GM18511 (cell line): ENCODE measurements around the gene SNX8.
A peak's percentile ranks its signal among the peaks of the same experiment; 100 is the strongest.
"Not testable (repeated sequence)": the region's sequence is repeated elsewhere in the genome, so short reads cannot be mapped to it uniquely, and the experiment has no call there.

Experiments
- ATAC-seq: cut with Tn5 transposase; IDR thresholded peaks from one replicate; pipeline ENCODE4 v1.9.1; 2021; ENCODE audit warnings: mild to moderate bottlenecking, moderate library complexity; ENCODE audit not compliant: unreplicated experiment

SNX8 gene

DNA sequence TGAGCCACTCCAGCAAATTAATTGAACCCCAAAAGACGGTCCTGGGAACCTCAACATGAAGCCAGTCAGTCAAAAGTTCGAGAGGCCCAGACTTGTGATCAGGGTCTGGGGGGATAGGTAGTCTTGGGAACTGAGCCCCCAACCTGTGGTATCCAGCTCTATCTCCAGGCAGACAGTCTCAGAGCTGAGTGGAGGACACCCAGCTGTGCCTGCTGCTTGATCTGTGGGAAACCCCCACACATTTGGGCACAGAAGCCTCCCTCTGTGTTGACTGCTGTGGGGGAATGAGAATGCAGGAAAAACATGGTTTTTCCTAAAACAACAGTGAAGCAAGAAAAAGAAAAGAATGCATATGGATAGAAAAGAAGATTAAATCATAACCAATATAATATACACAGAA is 16.3 kb upstream of the SNX8 start:
- ATAC-seq = no peak

DNA sequence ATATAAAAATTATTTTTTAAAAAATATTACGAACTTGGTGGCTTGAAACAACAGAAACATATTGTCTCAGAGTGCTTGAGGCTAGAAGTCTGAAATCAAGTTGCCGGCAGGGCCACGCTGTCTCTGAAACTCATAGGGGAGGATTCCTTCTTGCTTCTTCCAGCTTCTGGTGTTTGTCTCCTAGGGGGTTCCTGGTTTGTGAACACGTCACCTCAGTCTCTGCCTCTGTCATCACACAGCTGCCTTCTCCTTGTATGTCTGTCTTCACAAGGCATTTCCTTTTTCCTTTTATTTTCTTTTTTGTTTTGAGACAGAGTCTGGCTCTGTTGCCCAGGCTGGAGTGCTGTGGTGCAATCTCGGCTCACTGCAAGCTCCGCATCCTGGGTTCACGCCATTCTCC is 12.7 kb upstream of the SNX8 start:
- ATAC-seq = no peak

DNA sequence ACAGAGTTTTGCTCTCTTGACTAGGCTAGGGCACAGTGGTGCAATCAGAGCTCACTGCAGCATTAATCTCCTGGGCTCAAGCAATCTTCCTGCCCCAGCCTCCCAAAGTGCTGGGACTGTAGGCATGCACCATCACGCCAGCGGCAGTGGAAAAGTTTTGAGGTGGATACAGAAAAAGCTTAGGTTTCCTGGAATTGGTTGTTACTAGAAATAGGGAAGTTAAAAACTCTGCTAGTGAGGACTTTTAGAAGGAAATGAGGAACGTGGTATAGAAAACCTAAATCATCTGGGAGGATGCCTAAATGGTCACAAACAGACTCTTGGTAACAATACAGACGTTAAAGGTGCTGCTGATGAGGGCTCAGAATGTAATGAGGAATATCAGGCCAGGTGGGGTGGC is 10.9 kb upstream of the SNX8 start:
- no peak for ATAC-seq

DNA sequence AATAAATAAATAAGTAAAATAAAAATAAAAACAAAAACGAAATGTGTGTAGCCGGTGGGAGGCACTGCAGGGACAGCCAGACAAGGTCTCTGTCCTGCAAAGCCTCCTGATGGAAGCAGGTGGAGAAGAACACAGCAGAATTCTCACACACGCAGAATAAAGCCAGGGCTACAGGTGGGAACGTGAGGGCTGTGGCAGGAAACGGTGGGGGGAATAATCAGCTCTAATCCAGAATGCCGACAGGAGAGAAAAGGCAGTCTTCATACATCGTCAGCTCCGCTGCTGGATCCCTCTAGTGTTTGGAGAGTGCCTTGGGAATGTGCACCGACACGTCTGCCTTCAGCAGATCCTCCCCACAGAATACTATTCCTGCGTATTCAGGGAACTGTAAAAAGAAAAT is 6.8 kb upstream of the SNX8 start:
- ATAC-seq = no peak

DNA sequence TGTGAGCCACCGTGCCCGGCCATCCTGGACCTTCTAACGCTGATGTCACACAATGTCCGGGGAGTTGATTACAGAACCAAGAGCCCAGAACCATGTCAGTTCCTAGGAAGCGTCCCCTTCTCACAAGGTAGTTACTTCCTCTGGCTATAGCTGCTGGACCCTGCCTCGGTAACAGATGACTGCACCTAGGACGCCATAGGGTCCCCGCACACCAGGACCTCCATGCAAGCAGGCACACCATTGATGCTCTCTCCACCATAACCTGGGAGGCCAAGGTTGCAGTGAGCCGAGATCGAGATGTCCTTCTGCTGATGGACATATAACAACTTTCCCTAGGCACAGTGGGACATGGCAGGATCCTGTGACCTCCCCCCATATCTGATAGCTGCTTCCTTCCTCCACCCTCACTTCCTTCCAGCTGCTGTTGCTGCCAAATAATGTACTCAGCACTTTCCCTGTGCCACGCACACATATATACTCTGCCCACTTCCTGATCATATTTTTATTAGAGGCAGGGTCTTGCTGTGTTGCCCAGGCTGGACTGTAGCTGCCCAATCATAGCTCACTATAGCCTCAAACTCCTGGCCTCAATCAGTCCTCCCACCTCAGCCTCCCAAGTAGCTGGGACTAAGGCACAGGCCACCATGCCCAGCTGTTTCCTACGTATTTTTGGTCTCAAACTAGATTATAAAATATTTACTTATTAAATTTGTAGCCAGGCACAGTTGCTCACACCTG is 3.5 kb upstream of the SNX8 start:
- ATAC-seq = no peak

DNA sequence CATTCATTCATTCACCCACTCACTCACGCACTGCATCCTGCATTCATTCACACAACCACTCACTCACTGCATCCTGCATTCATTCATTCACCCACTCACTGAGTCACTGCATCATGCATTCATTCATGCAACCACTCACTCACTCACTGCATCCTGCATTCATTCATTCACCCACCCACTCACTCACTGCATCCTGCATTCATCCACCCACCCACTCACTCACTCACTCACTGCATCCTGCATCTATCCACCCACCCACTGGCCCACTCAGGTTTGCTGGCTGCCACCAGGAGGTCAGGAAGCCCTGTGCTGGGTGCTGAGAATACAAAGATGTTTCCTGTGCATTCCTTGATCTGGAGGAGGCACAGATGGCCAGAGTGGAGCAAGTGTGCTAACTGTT is 2.3 kb upstream of the SNX8 start:
- no peak for ATAC-seq

DNA sequence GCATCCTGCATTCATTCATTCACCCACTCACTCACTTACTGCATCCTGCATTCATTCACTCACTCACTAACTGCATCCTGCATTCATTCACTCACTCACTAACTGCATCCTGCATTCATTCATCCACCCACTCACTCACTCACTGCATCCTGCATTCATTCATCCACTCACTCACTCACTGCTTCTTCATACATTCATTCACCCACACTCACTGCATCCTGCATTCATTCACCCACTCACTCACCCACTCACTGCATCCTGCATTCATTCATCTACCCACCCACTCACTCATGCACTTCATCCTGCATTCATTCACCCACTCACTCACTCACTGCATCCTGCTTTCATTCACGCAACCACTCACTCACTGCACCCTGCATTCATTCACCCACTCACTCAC is 1.5 kb upstream of the SNX8 start:
- ATAC-seq = no peak

DNA sequence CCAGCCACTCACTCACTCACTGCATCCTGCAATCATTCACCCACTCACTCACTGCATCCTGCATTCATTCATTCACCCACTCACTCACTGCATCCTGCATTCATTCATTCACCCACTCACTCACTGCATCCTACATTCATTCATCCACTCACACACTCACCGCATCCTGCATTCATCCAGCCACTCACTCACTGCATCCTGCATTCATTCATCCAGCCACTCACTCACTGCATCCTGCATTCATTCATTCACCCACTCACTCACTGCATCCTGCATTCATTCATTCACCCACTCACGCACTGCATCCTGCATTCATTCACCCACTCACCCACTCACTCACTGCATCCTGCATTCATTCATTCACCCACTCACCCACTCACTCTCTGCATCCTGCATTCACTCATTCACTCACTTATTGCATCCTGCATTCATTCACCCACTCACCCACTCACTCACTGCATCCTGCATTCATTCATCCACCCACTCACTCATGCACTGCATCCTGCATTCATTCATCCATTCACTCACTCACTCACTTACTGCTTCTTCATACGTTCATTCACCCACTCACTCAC is 802 bp upstream of the SNX8 start:
- ATAC-seq = not testable (repeated sequence)

DNA sequence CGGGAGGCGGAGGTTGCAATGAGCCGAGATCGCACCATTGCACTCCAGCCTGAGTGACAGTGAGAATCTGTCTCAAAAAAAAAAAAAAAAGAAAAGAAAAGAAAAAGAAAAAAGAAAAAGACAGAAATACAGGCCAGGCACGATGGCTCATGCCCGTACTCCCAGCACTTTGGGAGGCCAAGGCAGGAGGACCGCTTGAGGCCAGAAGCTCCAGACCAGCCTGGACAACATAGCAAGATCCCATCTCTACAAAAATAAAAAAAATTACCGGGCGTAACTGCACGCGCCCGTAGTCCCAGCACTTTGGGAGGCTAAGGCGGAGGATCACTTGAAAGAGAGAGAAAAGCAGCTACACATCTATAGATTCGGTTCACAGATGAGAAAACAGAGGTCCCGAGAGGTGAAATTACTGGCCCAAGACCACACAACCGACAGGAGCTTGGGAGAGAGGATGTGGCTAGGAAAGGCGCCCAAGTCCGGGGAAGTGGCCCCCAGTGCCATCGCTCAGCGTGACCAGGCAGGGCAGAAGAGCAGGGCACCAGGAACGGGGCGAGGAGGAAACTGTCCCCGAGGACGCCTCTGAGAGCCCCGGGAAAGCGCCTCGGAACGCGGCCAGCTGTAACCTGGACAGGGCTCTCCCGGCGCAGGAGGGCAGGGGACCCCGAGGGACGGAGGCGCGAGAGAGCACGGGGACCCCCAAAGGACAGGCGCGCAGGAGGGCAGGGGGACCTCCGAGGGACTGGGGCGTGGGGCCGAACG is 612 bp downstream of the SNX8 start:
- peak; percentile 13 for ATAC-seq

DNA sequence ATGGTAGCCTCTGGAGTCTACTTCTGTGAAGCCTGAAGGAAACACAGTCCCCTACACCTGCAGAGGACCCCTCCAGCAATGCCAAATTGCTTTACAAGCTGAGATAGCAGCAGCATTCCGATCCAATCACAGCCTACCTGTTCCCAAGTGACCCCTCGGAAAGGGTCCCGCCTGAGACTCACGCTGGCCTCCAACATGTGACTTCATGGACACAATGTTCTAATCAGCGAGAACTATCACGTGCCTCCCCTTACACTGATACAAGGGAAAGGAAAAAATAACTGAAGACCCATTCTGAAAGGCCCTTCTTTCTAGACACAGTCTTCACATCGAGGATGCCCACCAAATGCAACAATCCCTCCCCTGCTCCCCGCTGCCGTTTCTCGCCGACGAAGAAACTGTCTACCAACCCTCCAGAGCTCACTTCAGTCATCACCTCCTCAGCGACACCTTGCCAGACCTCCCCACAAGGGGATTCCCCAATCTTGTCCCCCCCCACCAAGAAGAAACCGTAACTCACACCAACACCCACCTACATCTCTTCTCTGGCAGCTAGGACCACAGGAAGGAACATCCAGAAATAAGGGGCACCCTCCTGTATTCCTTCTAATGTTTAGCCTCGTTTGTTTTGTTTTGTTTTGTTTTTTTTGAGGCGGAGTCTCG is 1.8 kb downstream of the SNX8 start:
- peak; percentile 32 for ATAC-seq

DNA sequence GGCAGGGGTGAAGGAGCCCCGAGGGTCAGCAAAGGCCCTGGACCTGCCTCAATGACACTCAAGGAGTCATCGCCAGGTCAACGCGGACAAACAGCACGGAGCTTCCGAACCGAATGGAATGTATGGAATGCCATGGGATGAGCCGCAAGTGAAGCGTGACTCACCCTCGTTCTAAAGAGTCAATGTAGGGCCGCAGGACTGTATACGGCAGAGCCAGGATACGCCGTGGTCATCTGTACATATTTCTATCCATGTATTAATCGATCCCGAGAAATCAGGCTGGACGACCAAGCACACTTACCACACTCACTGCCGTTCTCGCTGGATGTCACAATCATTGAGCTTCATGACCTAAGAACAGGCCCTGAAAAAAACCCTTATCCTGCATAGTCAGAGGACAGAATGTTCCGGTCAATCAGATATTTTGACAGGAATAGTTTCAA is 4.3 kb downstream of the SNX8 start:
- no peak for ATAC-seq

DNA sequence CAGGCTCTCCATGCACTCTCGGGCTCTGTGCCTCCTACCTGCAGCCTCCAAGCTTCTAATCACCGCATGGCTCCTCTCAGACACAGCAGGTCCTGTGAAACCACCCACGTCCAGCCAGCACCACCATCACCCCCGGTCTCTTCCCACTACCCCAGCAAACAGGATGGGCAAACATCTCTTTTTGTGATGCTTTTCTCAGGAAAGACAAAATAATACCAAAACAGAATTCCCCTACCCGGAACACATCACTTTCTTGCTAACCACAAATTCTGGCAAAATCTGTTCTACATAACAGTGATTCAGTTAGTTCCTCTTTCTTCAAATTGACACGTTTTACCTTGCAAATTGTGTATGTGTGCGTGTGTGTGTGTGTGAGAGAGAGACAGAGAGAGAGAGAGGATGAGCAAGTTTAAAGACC is 6.5 kb downstream of the SNX8 start:
- peak; percentile 51 for ATAC-seq

DNA sequence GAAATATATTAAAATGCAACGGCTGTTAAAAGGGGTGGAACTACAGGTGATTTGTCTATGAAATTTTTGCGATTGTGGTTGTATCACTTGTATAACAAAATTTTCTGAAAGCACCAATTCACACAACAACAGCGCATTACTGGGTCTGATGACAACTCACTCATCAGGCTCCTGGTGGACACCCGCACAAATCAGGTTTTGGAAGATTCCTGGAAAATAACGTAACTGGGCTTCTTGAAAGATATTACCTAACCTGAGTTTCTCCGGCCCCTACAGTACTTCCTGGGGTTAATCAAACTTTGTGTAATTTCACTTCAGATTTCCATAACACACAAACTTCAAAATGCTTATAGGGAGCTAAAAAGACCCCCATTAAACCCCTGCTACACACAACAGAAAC is 7.6 kb downstream of the SNX8 start:
- ATAC-seq = no peak

DNA sequence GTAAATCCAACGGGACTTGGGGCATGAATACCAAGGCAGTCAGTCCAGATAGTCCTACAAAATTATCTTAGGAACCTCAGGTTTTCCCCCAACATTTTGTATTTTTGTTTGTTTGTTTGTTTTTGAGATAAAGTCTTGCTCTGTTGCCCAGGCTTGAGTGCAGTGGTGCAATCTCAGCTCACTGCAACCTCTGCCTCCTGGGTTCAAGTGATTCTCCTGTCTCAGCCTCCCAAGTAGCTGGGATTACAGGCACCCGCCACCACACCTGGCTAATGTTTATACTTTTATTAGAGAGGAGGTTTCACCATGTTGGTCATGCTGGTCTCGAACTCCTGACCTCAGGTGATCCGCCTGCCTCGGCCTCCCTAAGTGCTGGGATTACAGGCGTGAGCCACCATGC is 9.0 kb downstream of the SNX8 start:
- not testable (repeated sequence) for ATAC-seq

DNA sequence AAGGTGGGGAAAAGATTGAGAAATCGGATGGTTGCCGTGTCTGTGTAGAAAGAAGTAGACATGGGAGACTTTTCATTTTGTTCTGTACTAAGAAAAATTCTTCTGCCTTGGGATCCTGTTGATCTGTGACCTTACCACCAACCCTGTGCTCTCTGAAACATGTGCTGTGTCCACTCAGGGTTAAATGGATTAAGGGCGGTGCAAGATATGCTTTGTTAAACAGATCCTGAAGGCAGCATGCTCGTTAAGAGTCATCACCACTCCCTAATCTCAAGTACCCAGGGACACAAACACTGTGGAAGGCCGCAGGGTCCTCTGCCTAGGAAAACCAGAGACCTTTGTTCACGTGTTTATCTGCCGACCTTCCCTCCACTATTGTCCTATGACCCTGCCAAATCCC is 10.7 kb downstream of the SNX8 start:
- not testable (repeated sequence) for ATAC-seq

DNA sequence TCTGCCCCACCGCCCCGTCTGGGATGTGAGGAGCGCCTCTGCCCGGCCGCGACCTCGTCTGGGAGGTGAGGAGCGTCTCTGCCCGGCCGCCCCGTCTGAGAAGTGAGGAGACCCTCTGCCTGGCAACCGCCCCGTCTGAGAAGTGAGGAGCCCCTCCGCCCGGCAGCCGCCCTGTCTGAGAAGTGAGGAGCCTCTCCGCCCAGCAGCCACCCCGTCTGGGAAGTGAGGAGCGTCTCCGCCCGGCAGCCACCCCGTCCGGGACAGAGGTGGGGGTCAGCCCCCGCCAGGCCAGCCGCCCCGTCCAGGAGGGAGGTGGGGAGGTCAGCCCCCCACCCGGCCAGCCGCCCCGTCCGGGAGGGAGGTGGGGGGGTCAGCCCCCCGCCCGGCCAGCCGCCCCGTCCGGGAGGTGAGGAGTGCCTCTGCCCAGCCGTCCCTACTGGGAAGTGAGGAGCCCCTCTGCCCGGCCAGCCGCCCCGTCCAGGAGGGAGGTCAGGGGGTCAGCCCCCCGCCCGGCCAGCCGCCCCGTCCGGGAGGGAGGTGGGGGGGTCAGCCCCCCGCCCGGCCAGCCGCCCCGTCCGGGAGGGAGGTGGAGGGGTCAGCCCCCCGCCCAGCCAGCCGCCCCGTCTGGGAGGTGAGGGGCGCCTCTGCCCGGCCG is 11.4 kb downstream of the SNX8 start:
- not testable (repeated sequence) for ATAC-seq

DNA sequence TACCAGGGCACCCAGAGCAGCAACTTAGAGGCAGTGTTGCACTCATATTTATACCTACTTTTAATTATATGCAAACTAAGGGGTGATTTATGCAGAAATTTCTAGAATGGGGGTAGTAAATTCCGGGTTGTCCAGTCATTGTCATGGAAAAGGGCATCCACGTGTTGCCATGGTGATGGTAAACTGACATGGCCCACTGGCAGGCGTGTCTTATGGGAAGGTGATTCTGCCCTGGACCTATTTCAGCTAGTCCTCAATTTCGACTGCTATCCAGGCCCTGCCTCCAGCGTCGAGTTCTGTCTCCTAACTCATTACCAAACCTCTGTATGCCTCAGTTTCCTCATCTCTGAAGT is 12.8 kb downstream of the SNX8 start:
- no peak for ATAC-seq

DNA sequence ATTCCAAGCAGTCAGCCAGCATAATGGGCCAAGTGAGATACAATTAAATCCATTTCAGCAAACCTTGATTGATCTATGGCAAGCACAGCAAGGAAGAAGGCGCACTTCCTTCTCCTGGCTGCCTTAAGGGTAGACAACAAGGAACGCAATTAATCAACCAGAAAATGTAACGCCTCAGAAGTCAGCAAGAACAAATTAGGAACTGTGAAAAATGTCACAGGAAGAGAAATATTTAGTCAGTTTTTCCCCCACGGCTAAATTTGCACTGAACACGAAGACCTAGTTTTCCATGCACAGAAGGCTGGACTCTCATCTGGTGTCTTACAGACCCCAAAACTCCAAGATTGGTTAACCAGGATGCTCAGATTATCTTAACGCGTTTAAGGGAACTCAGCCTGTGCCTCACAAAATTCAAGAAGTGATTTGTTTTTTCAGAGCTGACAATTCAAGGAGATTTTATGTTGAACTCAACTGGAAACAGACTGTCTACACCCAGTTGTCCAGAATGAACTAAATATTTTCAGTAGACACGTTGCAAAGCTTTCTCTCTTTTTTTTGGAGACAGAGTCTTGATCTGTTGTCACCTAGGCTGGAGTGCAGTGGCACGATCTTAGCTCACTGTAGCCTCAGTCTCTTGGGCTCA is 14.2 kb downstream of the SNX8 start:
- ATAC-seq = peak; percentile 39

DNA sequence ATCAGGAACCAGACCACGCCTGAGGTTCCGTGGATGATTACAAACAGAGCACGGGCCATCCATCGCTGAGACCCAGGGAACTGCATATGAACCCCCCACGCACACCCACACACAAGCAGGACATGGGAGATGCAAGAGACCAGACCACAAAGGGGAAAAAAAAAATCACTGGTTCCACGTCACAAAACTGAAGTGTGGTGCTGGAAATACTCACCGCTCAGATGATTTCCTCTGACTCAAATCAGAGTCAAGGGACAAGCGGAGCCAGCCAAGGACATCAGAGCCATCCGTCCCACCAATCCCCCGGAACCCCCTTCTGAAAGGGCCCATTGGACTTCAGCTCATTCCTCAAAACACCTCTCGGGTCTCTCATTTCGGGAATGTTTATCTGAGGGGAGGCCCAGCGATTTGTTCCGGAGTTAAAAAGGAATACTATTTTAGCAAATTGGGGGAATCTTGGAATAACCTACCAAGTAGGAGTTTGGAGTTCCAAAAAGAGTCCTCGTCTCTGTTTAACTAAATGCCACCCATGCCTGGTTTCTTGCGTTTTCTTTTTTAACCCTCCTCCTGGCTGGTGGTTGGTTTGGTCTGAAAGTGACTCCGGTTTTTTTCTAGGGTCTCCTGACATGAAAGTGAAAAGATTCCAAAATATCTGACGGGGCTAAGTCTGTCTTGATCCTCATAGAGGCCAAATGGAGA is 15.0 kb downstream of the SNX8 start:
- peak; percentile 52 for ATAC-seq

DNA sequence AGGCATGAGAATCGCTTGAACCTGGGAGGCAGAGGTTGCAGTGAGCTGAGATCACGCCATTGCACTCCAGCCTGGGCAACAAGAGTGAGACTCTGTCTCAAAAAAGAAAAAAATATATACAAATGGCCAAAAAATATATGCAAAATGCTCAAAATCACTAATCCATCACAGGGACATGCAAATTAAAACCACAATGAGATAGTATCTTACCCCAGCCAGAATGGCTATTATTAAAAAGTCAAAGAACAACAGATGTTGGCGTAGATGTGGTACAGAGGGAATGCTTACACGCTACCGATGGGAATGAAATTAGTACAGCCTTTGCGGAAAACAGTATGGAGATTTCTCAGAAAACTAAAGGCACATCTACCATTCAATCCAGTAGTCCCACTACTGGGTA is 17.4 kb downstream of the SNX8 start:
- ATAC-seq = no peak
